C1 segment of cervical spinal cord (tissue), 14 donors: Measurements from ENCODE around the gene COL4A4.

Experiments used
- DNase-seq, 14 donors: peaks; one replicate each; lab custom pipeline; 2025; lab: John Stamatoyannopoulos, UW

COL4A4 gene

DNA sequence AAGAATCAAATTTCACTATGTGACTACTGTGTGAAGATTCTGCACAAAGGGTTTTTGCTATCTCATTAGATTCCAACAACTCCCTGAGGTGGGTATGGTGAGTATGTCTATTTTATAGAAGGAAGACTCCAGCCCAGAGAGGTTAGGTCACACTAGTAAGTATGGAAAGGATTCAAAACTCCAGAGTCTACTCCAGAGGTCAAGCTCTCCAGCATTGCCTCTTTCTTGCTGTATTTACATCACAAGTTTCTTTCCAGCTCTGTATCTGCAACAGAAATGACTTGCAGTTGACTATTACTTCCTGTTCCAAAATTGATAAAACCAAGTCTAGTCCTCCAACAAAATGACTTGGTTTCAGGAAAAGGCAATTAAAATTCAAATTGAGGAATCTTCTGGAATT, 2.1 kb downstream of the COL4A4 start:
- DNase-seq = no peak

DNA sequence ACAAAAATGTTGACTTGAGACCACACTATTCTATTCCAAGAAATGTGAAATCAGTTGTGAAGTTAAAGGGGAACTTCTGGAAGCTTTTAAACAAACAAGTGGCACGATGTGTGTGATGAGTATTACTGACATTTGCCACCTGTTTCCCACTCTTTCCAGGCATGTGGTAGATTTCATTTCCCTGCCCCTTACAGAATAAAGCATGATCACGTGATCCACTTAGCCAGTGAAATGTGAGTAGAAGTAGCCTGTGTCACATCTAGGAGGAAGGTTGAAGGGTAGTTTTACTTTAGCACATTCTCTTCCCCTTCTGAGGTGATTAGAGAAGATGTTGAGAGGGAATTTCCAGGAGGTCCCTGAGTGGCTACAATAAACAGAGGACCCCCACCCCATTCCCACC, 3.8 kb downstream of the COL4A4 start:
- no peak for DNase-seq

DNA sequence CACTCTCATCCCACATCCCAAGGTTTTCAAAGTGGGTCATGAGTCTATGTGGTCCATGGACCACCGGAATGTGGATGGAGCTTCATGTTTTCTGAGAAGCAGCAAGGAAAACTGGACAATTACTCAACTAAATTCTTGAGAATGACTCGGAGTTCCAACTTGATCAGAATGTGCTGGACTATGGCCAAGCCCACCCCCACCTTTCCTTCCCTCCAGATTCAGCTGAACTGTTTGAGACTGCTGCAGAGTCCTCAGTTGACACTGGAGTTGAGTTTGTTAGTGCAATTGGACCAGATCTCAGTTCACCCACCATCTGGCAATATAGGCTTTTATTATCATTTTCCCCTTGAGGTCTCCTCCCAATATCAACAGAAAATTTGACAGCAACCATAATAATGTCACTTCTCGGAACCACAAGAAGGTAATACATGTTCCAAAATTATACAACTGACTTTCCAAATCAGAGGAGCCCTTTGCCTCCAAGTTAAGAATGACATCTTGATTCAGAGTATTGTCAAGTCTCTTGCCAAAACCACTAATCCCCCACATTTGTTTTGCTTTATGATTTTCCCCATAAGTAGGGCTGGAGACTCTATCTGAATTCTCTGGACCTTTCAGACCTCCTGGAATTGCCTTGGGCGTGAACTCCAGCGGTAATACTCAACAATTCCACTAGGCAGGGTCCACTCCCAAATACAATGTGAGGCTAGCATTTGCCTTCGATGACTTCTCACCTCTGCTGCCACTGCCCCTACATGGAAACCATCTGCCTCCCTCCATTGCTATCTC, 8.8 kb downstream of the COL4A4 start:
- DNase-seq = no peak

DNA sequence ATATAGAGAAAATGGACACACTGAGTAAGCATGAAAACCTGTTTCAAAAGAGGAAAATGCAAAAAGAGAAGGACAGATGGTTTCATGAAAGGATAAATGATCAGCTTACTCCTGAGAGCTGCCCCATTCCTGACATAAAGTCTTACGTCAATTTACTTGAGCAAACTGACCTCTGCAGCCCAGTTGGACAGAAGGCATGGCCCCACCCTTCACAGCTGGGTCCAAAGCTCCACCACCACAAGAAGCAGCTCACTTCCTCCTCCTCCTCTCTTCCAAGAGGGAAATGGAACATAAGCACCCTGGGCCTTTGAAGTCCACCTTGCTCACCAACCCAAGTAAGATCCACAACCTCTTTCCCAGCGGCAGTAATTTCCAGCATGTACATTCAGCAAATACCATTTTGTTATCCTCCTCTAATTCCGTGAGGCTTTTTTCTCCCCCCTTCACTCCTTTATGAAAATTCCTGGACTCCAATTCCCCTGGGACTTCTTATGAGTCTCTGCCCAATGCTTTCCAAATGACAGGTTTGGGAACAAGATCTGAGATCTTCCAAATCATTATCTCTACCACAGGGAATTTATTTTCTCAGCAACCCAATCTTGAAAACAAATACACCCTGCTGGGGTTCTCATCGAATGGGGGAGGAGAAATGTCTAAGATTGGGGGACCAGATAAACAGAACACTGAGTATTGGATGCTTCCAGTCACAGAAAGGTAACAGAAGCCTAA, 10.1 kb downstream of the COL4A4 start:
- DNase-seq = no peak

DNA sequence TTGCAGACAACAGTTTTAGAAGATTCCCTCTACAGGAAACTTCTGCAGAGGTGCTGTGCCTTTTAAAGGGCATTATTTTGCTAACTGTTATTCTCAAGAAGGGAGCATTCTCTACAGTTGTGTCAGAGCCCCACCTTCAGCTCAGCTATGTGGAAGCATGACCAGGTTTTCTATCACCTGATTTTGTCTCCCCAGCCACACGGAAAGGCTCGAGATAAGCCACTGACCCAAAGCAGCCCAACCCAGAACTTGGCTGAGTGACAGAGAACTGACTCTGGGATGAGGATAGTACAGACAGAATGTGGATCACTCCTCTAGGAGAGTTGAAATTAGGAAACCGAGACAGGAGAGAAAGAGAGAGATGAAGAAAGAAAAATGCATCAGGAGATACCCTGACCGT, 10.7 kb downstream of the COL4A4 start:
- DNase-seq = no peak

DNA sequence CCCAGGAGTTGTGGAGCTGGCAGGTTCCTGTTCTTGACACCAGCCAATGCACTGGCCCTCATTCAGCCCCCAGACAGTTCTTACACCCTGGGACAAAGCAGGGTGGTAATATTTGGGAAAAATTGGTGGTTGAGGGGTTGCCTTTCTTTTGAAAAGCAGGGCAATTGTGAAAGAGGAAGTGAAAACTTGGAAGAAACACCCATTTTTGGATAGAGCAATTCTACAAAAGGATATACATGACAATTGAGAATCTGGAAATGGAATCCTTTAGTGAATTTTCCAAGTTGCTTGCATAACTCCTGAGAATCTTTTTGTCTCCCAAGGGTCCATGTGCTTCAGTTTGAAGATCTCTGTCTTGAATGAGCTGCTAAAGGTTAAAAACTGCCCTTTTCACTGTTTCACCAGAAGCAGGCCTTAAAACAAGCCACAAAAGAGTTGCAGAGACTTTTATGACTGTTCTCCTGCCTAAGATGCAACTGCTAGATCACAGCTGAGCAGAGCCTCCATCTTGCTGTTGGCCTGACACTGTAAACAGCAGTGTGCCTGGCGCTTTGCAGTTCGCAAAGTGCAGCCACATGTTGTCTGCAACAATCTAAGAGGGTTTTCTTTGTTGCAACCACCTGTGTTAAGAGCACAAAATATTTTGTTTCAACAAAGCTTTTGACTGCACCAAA, 11.8 kb downstream of the COL4A4 start:
- DNase-seq = no peak

DNA sequence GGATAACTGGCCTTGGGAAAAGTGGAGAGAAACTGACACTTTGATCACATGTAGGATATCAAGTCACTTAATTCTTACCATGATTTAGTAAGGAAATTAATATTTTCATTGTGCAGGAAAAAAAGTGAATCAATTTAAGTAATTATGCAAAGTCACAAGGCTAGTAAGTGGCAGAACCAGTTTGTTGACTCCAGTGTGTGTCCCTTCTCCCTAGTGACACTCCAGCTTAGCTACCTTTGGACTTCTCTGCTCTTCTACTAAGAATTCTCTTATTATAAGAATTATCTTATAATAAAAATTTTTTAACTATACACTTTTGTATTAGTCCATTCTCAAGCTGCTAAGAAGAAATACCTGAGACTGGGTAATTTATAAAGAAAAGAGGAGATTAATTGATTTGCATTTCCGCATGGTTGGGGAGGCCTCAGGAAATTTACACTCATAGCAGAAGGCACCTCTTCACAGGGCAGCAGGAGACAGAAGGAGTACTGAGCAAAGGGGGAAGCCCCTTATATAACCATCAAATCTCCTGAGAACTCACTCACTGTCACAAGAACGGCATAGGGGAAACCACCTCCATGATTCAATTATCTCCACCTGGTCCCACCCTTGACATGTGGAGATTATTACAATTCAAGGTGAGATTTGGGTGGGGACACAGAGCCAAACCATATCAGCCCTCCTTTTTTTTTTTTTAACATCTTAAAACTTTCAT, 13.6 kb downstream of the COL4A4 start:
- DNase-seq = no peak

DNA sequence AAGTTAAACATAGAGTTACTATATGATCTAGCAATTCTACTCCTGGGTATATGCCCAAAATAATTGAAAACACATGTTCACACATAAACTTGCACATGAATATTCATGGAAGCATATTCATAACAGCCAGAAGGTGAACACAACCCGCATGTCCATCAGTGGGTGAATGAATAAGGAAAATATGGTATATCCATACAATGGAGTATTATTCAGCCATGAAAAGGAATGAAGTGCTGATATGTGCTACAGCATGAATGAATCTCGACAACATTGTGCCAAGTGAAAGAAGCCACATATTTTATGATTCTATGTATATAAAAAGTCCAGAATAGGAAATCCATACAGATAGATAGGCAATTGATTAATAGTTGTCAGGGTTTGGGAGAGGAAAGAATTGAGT, 15.9 kb downstream of the COL4A4 start:
- no peak for DNase-seq

DNA sequence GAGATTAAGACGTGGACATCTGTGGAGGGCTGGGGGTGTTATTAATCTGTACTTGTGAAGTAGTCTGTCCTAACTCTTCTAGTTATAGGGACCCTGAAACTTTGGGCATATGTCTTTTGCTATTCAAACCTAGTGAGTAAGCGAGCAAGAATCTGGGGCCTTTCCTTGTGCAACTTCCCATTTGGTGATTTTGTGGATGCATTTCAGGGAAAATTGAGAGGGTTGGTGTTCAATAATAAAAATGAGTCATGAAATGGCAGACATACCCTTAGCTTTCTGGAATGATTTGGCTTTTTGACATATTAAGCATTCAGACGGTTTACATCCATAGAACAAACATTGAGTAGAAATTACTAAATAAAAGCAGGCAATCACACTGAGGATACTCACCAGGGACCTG, 17.0 kb downstream of the COL4A4 start:
- no peak for DNase-seq

DNA sequence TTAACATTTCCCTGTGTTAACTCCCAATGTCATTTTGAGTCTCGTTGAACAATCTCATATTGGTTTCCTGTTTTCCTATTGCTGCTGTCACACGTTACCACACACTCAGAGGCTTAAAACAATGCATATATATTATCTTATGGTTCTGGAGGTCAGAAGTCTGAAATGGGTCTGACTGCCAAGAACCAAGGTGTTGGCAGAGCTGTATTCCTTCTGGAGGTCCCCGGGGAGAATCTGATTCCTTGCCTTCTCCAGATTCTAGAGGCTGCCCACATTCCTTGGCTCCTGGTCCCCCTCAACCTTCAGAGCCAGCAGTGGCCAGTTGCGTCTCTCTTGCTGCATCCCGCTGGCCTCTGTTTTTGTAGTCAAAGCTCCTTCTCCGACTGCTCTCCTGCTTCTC, 17.5 kb downstream of the COL4A4 start:
- DNase-seq = no peak

DNA sequence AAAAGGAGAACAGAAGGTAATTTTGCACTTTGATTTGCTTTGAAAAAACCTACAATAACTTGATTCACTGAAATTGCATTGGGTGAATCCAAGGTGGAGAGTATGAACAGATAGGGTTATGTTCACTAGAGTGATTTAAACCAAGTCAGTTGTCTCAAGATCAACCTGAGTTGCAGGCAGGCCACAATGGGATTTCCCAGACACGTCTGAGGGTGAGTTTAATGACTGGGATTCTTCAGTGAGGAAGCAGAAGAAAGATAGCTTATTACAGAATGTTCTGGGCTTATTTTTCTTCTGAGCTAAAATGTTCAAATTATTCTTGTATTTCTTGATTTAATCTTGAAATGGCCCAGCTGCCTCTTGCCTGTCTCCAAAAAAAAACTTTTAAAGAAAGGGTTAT, 20.1 kb downstream of the COL4A4 start:
- no peak for DNase-seq

DNA sequence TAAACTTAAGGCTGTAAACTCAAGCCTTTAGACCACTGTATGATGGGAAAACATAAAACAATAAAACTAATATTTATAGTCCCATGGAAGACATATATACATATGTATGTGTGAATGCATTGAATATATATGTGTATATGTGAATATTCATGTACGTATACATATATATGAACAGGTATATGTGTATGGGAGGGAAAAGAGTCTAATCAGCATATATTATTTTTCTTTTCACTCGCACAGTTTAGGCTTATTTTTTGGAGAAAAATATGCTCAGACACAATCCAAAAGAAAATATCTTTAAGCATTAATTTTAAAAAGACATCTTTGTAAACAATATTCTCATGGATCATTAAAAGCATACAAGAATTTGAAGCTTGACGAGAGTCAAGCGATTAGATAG, 22.7 kb downstream of the COL4A4 start:
- DNase-seq = no peak

DNA sequence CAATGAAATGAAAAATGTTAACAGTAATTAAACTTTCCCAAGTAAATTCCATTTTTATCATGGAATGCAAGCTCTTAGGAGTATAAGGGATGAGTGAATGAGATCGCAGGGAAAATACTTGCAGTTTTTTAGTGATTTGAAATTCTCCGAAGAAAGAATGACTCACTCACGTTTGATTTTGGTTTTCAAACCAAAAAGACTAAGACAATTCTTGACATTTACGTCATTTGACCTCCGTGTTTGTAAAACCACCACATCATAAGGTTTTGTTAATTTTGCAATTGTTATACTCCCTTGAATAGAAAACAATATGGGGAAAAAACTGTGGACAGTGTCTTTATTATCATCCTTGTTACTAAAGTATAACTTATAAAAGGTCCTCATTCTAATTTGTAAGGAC, 29.4 kb downstream of the COL4A4 start:
- no peak for DNase-seq

DNA sequence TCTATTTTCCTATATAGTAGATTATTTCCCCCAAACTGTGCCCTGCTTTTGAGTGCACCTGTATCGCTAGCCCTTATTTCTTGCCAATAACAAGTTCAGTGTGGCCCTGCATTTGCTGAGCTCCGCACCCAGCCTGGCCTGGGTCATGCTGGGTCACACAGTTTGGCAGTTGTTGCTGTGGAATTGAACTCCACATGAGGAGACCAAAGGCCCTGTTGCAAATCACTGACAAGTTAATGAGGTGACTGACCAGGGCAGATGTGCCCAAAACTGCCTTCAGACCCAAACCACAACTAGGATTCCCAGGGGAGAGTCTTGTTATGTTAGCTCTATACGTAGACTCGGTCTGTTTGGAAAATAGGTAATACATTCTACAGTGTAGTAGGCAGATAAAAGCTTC, 31.0 kb downstream of the COL4A4 start:
- no peak for DNase-seq

DNA sequence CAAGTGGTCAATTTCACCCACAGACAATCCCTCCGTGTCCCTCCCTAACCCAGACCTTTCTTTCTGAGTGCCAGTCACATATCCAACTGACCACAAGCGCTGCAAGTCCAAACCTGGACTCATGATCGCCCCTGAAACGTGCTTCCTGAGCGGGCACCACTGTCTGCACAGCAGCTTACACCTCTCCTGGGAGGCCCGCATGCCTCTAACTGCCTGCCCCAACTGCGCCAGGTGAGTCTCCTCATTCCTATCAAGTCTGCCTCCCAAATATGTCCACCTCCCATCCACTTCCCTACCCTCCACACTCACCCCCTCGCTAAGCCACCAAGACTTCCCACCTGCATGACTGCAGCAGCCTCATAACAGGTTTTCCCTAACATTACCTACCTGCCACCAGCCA, 33.4 kb downstream of the COL4A4 start:
- no peak for DNase-seq

DNA sequence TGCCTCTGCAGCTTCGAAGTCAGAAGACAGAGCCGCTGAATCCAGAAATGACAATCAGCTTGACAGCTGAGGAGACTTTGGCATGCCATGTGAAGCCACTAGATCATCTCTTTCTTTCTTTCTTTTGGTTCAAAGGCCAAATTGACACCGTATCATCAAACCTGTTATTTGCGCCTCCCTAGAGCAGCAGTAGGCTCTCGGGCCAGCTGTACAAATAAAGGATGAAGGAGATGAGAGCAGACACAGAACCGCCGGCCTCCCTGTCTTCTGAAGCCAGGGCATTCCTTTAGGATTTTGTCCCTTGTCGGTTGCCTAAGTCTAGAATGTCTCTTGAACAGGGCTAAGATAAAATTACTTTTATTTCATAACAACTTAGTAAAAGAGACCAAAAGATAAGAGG, 36.8 kb downstream of the COL4A4 start:
- DNase-seq = no peak

DNA sequence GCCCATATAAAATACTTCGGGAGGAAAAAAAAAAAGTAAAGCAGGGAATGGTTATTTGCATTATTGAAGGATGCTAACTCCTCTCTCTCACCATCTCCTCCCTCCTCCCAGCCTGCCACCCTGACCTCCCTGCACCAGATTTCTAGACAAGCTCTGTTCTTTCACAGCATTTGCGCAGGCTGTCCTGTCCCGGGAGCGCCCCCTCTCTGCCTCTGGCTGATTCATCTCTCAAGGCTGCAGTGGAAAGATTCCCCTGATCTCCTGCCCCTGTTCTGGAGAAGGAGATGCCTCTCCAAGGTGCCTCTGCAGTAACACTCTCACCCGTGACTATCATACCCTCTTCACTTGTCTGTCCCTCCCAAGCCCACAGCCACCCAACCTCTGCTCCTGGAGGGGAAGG, 38.5 kb downstream of the COL4A4 start:
- no peak for DNase-seq

DNA sequence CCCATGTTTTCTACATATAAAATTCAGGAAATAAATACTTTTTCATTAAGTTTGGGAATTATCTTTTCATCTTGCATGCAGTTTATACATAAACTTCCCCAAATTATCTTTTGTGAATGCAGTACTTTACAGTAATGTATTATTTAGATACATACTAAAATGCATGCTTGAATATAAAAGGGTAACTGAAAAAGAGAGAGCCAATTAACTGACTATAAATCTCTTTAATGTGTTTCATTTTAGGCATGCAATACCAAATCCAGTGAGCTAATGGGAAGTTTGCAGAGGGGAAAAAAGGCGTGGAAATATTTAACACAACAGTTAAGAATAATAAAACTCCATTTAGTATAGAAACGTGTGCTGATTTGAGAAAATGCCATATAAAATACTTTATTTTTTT, 39.2 kb downstream of the COL4A4 start:
- no peak for DNase-seq

DNA sequence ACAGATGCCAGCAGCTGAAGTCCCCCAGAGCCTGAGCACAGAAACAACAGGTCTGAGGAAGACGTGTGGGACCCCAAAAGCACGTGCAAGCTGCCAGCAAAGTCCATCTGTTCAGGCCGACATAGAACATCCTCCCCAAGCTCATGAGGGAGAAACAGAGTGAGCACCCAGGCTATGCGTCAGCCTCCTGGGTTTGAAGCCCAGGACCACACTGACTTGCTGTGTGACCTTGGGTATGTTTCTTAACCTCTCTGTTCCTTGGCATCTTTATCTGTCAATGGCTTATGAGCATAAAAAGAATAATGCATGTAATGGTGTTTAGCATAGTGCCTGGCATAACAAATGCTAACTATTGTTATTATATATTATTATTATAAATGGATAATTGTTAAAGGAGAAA, 40.3 kb downstream of the COL4A4 start:
- no peak for DNase-seq

DNA sequence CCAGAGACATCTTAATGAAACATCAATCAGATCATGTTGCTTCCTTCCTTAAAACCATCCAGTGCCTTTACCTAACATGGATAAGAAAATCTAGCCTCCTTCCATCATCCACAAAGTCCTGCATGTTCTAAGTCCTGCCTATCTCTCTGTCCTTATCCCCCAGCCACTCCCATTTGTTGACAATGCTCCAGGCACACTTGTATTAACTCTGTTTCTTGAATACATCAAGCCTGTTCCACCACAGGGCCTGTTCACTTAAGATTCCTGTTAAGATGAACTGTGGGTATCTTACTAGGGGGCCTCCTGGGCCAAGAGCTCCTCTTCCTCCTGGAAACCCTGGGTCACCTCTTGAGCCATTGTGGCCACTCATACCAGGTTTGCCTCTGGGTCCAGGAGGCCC, 45.7 kb downstream of the COL4A4 start:
- no peak for DNase-seq

DNA sequence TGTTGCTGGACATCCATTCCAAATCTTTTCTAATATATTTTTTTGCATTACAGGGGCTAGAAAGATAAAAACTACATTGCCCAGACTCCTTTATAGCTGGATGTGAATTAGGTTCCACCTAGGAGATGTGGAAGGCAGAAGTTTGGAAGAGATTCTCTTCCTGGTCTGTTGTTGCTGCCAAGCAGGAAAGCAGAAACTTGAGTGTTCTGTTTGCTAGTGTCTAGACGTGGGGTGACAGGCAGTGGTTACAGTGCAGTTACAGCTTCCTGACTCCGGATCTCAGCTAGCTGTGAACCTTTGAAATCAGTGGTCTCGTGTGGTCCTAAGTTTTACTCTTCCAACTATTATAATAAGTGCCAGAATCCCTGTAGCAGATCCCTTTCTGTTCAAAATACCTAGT, 46.2 kb downstream of the COL4A4 start:
- DNase-seq = no peak

DNA sequence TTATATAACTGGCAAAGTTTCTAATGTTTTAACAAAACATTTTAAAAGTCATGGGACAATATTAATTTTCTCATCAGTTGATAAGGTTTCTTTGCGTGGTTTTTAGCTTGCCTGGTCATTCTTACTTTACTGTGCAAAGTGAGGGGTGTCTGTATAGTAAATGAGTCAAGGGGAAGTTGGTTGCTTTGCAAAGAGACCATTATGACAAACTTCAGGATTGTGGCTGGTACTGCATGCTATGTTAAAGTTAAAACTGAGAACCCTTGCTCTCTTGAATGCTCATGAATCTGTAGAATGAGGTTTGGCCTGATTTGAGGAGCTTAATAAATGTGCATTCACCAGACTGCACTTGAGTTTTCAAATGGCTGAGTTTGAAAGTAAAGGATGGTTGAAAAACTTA, 47.0 kb downstream of the COL4A4 start:
- no peak for DNase-seq
